Activated CD8-positive, alpha-beta memory T cell treated with anti-CD3 and anti-CD28 coated beads, Interleukin-2, amount 50 U/mL, for 1 hour (primary cell): ENCODE measurements around the gene WEE2.

Source experiments
- DNase-seq: peaks from one replicate; pipeline ENCODE4 v3.0.0-alpha.2; 2020; ENCODE audit errors: extremely low read depth

Gene WEE2

DNA sequence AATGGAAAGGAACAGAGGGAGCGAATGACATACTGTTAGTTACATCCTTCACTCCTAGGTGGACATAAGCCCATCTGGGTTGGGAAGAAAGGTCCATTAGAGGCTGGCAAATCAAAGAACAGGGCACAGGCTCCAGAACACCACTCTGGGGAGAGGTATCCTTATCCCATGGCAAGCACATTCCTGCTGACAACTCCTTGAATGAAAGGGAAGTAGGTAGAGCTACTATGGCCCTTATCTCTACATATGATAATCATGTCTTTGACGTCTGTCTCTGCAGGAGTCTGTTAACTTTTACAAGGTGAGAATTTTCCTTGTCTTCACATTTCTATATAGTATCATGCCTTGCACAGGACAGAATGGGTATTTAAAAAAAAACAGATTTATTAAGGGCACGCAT is 16.6 kb upstream of the WEE2 start:
- no peak for DNase-seq

DNA sequence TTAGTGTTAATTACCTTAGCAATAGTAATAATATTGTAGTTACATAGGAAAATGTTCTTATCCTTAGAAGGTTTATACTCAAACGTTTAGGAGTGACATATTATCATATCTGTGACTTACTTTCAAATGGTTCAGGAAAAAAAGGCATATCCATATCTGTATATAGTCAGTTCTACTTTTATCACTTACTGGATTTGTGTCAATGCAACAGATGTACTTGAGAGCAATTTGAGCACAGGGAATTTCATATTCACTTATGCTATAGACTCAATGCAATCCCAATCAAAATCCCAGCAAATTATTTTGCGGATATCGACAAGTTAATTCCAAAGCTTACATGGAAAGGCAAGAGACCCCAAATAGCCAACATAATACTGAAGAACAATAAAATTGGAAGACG is 16.2 kb upstream of the WEE2 start:
- no peak for DNase-seq

DNA sequence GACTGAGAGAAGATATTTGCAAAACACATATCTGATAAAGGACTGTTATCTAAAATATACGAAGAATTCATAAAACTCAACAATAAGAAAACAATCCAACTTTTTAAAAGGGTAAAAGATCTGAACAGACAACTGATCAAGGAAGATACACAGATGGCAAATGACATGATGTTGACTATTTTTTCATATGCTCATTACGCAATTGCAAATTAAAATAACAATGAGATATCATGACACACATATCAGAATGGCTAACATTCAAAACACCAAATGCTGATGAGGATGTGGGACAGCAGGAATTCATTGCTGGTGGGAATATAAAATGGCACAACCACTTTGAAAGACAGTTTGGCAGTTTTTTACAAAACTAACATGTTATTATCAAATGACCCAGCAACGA is 15.1 kb upstream of the WEE2 start:
- no peak for DNase-seq

DNA sequence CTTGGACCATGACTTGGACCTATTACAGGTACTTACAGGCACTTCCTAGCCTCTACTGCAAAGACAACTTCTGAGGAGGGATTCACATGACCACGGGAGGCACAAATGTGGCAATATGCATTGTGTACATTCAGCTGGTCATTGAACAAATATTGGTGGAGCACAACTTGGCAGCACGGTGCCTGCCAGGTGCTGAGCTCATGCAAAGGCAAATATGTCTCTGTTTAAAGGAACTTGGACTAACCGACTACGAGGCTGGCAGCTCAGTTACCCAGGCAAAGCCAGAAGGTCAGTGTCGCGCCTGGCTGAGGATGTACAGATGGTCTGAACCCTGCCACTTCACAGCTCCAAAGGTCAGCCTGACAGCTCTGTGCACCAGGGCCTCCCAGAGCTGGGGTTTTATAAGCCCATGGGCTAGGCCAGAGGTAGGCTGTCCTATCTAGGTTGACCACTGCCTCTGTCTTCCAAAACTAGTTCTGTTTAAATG is 12.3 kb upstream of the WEE2 start:
- DNase-seq = no peak

DNA sequence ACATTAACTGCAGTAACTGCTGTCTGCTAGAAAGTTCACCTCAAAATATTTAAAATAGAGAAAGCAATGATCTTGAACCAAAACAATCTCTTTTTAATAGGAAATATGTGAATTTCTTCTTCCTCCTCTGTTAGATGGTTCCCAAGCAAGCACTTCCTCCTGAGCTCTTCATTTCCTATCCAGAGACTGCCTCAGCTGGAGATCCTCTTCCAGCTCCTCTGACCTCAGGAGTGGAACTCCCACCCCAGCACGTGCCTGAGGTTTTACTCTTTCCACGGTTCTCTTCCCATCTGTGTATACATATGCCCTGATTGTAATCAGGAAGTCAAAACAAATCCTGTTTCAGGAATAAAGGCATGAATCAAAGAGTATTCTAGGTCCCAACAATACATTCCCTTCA is 11.8 kb upstream of the WEE2 start:
- no peak for DNase-seq

DNA sequence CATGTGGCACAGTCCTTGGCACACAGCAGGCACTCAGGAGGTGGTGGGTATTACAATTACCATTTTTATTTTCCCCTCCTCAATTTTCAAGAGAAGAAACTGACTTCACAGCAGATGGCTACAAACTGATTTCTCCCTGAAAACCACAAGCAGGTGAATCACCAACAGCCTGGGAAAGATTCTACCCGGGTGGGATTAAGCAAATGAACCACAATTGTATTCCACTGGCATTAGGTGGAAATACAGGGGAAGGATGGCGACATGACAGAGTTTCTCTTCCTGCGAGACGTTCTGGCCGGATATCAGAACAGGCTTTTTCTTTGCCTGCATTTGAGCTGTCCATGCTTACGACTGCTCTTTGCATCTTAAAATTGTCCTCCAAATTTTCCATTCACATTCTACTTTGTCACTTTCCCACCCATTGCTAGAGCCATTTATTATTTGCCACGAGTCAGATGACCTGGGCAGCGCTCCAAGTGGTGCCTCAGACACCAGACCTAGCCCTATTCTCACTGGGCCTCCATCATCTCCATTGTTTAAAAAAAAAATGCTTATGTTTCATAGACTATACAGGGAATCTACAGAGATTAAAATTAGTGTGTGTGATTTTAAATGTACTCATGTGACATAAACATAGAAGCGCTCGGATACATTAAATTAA is 10.8 kb upstream of the WEE2 start:
- DNase-seq = no peak

DNA sequence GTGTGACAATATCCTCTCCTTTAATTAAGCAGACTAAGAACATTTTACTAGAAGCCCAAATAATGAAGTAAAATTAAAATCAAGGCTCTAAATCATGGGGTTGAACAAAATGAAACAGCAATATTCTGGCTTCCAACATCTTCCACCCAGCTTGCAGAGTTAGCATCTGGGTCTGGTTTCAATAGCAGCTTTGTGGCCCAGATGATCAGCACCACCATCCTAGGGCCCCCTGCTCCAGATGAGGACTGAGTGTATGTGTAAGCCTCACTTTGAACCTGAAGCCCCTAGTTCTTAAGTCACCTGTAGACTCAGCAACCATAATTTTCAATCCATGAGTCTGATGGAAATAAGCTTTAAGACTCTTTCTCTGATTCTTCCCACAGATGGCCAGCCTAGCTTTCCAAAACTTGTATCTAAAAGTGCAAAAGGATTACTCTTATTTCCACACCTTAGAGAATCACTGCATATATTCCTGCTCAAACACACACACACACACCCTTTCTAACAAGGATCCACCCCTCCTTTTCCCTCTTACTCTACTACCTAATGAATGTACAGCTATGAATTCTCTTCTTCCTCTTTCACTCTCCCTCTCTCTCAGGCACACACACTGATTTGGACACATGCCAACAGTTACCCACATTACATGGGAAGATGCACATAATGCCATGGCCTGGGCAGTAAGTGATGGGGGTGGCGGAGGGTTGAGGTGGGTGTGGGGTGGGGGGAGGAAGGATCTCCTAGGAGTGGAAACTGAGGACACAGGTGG is 9.7 kb upstream of the WEE2 start:
- DNase-seq = no peak

DNA sequence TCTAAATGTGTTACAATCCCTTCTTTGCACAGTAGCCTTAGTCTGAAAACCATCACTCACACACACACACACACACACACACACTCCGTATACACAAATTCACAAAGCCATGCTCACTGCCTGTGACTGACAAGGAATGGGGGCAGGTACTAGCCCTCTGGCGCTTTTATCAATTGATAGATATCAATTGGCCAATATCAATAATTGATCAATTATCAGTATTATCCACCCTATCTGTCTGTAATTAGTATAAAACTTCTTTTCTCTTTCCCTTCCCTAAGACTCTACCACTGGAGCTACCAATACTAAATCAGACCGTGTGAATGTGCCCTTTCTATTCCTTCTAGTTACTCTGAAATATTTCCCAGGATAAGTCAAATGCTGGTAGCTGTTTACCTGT is 8.3 kb upstream of the WEE2 start:
- no peak for DNase-seq

DNA sequence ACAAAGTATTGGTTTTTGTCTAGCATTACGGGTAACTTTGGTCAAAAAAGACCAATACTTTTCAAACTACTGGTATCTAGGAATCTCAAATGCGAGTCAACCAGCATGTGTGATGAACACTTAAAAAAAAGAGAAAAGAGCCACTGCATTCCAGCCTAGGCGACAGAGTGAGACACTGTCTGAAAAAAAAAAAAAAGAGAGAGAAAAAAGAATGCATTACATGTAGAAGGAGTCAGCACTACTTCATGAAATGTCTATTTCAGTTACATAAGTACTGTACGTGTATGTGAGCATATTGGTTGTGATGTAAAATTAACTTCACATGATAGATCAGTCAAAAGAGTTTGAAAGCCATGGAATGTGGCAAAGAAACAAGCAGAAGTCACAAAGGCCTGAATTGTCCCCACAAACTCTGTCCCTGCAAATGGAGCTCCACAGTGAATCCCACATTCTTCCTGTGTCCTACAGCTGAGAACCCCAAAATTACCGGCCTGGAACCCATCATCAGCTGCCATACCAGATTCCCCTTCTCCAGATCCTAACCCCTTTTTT is 7.8 kb upstream of the WEE2 start:
- DNase-seq = no peak

DNA sequence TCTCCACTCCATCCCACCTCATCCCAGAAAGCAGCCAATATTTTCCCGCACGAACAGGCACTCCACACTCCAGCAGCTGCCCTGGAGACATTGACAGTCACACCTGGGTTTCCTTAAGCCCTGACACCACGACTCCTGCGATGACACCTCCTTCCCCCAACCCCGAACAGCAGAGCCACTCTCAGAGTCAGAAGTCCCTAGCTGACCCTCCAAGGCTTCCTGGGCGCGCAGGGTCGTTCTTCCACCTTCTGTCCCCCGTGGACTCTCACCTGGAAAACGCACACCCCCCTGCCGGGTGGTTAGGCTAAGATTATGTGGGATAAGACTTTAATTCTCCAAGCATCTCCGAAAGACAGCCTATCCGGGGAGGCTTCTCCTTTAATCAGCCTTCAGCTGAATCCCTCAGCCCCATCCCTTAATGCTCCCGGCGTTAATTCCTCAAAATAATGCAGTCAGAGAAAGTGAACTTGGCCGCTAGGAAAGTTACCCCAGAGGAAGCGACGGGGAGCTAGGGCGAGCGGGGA is 7.2 kb upstream of the WEE2 start:
- no peak for DNase-seq

DNA sequence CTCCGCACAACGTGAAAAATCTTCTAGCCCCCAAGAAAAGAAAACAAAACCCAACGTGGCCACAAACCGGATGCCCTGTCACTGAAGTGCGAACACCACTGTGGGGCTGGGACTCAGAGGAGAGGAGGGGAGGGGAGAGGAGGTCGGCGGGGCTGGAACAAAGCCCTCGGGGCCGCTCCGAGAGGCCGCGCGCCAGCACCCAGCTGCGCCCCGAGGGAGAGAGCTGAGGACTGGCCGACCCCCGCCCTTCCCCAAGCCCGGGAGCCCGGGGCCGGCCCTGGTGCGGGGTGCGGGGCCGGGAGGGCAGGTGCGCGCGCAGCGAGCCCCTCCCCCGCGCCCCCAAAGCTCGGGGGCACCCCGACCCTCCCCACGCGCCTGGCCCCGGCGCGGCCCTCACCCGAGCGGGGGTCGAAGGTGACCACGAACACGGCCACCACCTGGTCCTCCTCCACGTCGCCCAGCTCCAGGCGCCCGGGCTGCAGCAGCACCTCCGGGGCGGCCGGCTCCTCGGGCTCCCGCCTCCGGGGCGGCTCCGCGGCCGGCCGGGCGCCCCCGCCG is 6.6 kb upstream of the WEE2 start:
- DNase-seq = peak; percentile 42

DNA sequence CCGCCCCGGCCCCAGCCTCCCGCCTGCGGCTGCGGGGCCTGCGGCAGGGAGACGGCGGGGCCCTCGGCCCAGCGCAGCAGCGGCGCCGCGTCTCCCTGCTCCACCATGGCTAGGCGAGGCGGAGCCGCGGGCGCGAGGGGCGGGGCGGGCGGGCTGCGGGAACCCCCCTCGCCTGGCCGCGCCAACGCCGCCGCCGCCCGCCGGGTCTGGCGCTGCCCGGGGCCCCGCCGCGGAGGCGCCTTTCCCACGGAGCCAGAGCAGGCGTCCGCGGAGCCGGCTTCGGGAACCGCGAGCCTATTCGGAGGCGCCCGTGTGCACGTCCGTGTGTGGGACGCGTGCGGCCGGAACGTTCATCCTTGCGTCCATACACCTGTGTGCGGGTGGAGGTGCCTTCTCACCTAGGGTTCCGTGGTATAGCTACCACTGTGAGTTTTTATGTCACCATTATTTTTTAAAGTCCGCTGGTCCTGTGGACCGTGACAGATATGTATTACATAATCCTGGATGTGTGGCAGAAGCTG is 6.0 kb upstream of the WEE2 start, which contains the start of gene DENND11:
Gene DENND11, minus strand, starts transcription at position 120 of the 521 bp plus-strand sequence. Its CDS starts 13 bp downstream, at position 107.
- DNase-seq = peak; percentile 10

DNA sequence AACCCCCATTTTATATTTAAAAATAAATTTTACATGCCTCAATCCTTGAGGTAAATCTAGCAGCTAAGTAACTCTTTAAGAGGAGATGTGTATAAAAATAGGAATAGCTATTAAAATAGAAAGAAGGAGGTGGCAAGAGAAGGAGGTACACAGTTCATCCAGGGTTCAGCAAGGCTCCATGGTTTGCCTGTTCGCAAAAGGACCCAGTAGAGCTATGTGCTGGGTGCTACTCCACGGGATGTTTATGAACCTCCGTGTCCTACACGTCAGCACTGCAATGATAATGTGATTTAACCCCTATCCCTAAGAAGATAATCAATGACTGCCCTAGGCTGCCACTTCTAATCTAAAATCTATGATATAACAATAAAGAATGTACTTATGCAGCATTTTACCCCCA is 5.3 kb upstream of the WEE2 start:
- DNase-seq = no peak

DNA sequence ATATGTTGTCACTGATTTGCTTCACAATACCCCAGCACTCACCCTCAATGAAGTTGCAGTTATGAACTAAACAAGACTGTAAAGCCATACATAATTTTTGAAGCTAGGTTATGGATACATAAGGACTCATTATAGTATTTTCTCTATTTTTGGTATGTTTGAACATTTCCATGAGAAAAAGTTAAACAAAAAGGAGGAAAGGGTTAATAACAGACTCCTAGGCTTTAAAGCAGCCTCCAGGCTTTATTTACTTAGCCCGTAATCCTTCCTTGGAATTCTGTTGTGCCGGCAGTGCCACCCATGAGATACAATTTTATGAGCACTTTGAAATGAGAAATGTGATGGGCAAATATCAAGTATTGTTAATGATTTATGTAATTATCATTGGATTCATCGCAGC is 4.0 kb upstream of the WEE2 start:
- DNase-seq = no peak

DNA sequence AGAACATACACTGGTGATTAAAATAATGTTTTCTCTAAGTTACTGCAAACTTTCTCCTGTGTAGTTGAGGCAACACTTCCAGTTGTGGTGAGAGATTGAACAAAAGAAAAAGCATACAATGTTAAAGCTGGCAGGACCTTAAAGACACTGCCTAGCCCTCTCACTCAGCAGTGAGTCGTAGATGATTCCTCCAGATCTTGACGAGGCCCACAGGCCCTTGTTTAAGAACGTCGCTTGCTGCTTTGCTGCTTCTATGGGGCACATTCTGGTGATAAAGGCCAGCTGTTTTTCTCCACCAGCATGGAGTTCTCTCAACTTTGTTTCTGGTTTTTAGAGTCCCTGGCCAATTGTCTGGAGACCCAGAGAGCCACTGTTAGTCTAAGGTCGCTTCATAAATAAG is 3.4 kb upstream of the WEE2 start:
- no peak for DNase-seq

DNA sequence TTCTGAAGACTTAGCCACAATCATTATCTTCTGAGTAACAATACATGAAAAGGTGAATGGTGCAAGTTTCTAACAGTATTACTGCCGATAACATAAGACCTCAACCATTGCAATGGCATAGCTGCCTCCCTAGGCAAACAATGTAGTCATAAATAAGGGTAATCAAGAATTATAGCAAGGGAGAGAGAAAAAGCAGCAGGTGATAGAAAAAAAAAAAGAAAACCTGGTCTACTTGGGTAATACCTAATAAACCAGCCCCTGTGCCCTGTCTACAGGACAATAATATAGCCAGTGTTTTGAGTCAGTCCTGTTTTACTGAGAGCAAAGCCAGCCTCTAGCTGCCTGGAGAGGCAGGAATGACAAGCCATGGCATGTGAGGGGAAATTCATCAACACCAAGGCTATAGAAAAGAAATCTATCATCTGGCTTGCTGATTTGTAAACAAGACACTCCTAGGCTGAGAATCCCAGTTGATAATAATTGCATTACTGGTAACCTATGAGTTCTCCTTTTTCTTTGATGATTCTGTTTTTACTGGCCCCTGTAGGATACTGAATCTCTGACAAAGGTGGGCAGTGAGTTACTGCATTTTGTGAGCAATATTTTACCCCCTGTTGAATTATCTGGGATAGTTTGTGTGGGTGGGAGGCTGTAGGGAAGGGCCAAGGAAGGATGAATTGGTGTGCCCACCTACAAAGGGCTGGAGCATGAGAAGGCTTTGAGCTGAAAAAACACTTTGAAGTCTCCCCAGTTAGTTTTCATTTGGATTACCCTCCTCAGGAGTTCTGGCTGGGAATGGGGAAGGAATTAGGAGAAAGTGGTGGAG is 1.7 kb upstream of the WEE2 start:
- no peak for DNase-seq

DNA sequence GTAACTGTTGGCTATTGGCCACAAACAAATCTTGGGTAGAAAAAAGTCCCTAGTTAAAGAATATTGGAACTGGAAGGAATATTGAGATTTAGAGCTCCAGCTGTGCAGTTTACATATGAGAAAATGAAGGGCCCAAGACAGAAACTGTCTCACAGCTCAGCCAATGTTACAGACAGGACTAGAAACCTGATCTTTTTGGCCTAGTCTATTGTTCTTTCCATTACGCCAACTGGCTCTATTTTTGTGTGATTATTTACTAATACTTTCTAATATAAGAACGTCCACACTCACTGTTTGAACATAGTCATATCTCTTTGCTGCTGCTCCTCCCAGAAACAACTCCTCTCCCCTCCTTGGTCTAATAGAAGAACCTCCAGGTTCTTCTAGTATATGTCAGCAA is 1.2 kb downstream of the WEE2 start:
- DNase-seq = no peak

DNA sequence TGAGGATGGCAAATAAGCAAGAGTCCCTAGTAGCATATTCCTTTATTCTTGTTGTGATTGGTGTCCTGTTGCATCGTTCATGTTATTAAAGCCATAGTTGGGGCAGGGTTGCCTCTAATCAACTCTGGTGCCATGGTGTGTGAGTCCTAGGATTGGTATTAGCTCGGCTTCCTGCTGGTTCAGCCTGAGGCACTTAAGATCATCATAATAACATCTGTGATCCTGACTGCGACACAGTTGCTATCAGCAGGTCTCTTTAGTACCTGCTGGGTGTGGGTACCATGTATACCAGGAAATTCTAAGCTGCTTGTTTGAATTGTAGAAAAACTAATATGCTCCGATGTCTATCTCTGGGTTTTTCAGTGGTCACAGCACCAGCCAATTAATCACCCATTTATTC is 1.6 kb downstream of the WEE2 start:
- DNase-seq = no peak

DNA sequence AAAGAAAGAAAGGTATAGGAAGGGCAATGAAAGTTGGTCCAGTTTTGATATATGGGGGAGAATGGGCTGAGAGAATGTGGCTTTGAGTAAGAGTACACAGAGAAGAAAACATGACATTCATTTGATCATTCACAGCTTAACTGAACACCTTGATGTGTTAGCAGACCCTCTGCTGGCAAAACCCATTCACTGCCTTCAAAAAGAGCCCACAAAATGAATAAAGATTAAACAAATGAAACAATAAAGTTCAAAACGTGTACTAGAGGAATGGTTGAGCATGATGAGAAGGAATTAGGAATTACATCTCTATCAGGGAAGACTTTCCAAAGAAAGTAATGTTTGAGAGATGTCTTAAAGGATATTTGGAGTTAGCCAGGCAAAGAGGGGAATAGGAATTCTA is 2.1 kb downstream of the WEE2 start:
- no peak for DNase-seq

DNA sequence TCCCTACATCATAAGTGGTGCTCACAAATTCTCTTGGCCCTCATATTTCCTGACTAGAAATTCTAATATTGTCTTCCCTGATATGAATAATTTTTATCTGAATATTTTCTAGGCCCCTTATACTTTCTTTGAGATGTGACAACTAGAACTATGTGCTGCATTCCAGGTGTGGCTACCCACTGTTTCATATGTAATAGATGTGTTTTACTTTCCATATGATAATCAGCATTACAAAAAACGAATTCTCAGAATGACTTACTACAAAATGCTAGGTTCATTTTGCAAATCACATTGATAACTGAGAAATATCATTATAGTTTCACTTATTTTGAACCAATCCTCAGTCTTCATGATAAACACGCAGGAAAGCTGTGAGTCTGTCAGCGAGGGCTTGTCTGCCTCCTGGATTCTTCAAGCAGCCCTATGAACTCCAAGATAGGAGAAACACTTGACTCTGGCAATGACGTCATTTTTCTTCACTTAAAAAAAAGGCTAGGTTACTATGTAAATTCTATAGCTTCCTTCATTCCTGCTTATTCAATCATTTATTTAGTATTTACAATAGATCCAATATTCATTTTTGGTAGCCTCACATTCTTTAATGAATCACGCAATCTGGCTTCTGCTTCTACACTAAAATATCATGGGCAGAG is 4.6 kb downstream of the WEE2 start:
- no peak for DNase-seq

DNA sequence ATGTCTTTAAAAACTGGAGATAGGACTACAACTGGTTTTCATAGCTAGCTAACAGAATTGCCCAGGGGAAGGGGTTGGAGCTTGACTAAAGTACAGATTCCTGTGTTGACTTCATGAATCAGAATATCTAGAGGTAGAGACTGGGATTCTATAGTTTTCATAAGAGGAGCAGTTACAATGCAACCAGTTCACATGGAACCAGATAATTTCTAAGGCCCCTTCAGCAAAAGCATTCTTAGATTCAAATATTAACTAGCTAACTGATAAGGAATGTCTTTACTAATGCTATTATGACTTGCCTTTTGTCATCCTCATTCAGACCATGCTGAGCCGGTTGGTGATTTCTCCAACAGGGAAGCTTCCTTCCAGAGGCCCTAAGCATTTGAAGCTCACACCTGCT is 5.7 kb downstream of the WEE2 start:
- DNase-seq = no peak
